BJ (cell line): ENCODE data around the gene CLK2. TPM values are rescaled to one million over a fixed set of nuclear protein-coding genes. Genes with fewer than 3 reads are reported as not detected.
A peak's percentile ranks its signal among the peaks of the same experiment; 100 is the strongest.

Experiments used
- CTCF ChIA-PET: fragments of 350-600 bp; formaldehyde crosslinking; extraction: SDS; loops from one replicate; lab custom pipeline; 2021; ENCODE audit warnings: antibody characterized with exemption, inconsistent platforms; lab: Yijun Ruan, JAX
- POLR2A ChIA-PET: fragments of 300-600 bp; sonication (Branson Sonifier 250); formaldehyde crosslinking; extraction: SDS; loops from one replicate; lab custom pipeline; 2021; ENCODE audit warnings: antibody characterized with exemption; lab: Charles Lee
- DNase-seq: peaks from one replicate; pipeline ENCODE4 v3.0.0-alpha.2; 2011; ENCODE audit warnings: low read depth
- H3K27me3 ChIP-seq: 2 replicates; pipeline ENCODE4 v1.6.0; 2011; ENCODE audit warnings: low read length; ENCODE audit not compliant: control insufficient read depth, insufficient read depth
- H3K36me3 ChIP-seq: 2 replicates; pipeline ENCODE4 v1.5.1; 2011; ENCODE audit warnings: low read length; ENCODE audit not compliant: control insufficient read depth, insufficient read depth
- H3K4me3 ChIP-seq: 2 replicates; pipeline ENCODE4 v1.5.1; 2011; ENCODE audit warnings: low read depth, mild to moderate bottlenecking, control low read depth, low read length
- CTCF ChIP-seq: IDR thresholded peaks from 2 replicates; pipeline ENCODE4 v1.5.1; 2011; ENCODE audit warnings: low read depth, mild to moderate bottlenecking, control low read depth, inconsistent platforms, low read length, moderate library complexity; ENCODE audit not compliant: insufficient read depth
- polyA plus RNA-seq: library from polyadenylated mRNA; depleted of rRNA; stranded (reverse); fragments of >200 nt; gene quantifications from 2 replicates; pipeline ENCODE4 v1.2.3, GENCODE V29; 2011

Gene CLK2
- polyA plus RNA-seq, 1 experiment: 57.4 TPM

- peak within 1 kb of the TSS; percentile 86 for H3K4me3 ChIP-seq
- POLR2A ChIA-PET: no interaction called here
Observed at GRCh38 chr1:155277070-155277901, 4.0 kb upstream of the CLK2 start, which contains the start of gene HCN3. HCN3 (plus strand) TSS chr1:155277463; CDS start chr1:155277591, 128 bp downstream.

DNA sequence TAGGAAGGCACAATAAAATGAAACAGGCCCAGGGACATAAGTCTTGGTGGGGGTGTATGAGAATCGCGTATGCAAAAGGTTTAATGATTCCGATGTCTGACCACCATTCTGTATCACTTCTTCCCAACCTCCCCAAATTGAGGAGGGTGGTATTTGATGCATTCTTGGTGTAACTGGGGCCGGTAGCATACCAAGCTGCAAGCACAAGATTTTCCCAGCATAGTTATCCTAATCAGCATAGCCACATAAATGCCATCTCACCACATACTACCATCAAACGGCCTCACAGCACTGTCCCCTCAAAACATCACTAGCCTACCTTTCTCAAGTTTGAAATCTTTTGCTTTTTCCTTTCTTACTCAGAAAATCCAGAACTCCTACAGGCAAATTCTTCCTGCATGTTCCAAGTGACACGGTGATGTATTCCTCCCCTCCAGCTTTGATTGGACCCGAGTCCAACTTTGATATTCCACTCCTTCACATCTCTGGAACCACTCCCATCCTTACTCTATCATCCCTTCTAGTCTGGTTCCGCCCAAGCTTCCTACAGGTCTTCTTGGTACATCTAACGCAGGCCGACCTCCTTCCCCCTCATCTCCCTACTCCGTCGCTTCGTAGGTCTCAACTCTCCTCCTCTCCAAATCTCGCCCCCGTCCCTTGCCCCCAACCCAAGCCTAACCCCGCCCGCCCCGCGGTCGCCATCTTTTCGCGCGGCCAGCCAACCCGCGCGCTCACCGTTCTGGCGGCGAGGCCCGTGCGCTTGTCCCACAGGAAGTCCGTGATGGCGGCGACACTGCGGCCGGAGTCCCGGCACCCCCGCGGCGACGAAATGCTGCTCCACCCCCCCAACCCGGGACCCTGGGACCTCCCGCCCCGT is 600 bp downstream of the CLK2 start:
- Histone ChIP-seq H3K4me3 (peak overlapping the region; percentile 88), H3K36me3 (peaks cover 20% of the 10 kb centered on the region), H3K27me3 (no peaks in the 10 kb centered on the region)
- TF ChIP-seq CTCF: no peak
- ChIA-PET POLR2A (interaction anchor here (0.5 to 0.7 kb wide), 2 partner anchors 22 to 48 kb away, joined by 3 to 4 read pairs; no protein-coding TSS in a partner anchor), CTCF (interaction anchor here (0.7 to 3.7 kb wide), 7 partner anchors 11 to 78 kb away, joined by 3 to 20 read pairs (median 3); partner anchors contain the start of gene SCAMP3)
- DNase-seq: no peak

More at GRCh38 chr1:155277070-155277901, 4.0 kb upstream of the CLK2 start, which contains the start of gene HCN3:
- Histone ChIP-seq H3K27me3 (no peaks in the 10 kb centered on the region), H3K36me3 (no peaks in the 10 kb centered on the region)
- peak; percentile 42 for TF ChIP-seq CTCF
- peak; percentile 60 for DNase-seq
- CTCF ChIA-PET: interaction anchor here (0.7 to 2.6 kb wide), 11 partner anchors 15 to 63 kb away, joined by 3 to 12 read pairs (median 3); no protein-coding TSS in a partner anchor

DNA sequence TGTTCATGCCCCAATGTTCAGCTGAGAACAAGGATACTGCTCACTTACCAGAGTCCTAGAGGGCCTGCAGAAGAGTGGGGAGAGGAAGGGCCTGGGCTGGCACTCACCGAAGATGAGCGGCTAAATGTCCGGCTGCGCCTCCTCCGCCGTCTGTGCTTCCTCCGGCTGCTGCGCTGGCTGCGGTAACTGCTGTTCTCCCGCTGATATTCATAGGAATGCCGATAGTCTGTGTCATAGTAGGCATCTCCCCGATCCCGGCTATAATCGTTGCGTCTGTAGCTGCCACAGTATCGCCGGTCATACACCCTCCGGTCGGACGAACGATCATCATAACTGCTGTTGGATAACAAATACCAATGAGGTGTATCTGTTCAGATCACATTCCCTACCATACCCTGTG is 3.9 kb downstream of the CLK2 start:
- POLR2A ChIA-PET: no interaction called here

GRCh38 chr1:155268630-155269029 is 4.7 kb downstream of the CLK2 start:
- CTCF ChIA-PET: interaction anchor here (6.6 kb wide), 1 partner anchor 19 kb away, joined by 54 read pairs; no protein-coding TSS in a partner anchor
- no peak for DNase-seq
- Histone ChIP-seq H3K4me3 (no peak overlapping the region), H3K36me3 (peaks cover 37% of the 10 kb centered on the region), H3K27me3 (no peaks in the 10 kb centered on the region)
- no peak for TF ChIP-seq CTCF
- POLR2A ChIA-PET: no interaction called here

More for the DNA sequence above, 3.9 kb downstream of the CLK2 start:
- no peak for DNase-seq
- Histone ChIP-seq H3K27me3 (no peaks in the 10 kb centered on the region), H3K36me3 (peaks cover 31% of the 10 kb centered on the region), H3K4me3 (no peak overlapping the region)
- CTCF ChIA-PET: interaction anchor here (1.7 to 6.6 kb wide), 2 partner anchors 18 to 19 kb away, joined by 7 to 54 read pairs; no protein-coding TSS in a partner anchor
- no peak for TF ChIP-seq CTCF
